HepG2 (cell line): Measurements from ENCODE around the gene ALPK3. TPM values are rescaled to one million over a fixed set of nuclear protein-coding genes. Genes with fewer than 3 reads are reported as not detected.

Experiments used
- ATAC-seq: fragments of 200-7000 bp; cut with Tn5 transposase; 3 replicates; pipeline ENCODE4 v1.9.1; 2020; ENCODE audit warnings: mild to moderate bottlenecking, moderate library complexity
- BruUV-seq: library from RNA; stranded (reverse); fragments of 400-500 nt; replicated peaks from 2 replicates; lab custom pipeline; 2021; lab: Mats Ljungman, UMichigan
- CTCF ChIA-PET: fragments of 300-600 bp; formaldehyde crosslinking; extraction: SDS; loops from one replicate; lab custom pipeline; 2021; ENCODE audit warnings: low total read pairs, inconsistent platforms, low intra/inter-chr PET ratio; lab: Yijun Ruan, JAX
- POLR2A ChIA-PET: fragments of 350-600 bp; sonication (Branson Sonifier 250); formaldehyde crosslinking; loops from one replicate; lab custom pipeline; 2020; ENCODE audit warnings: antibody characterized with exemption, inconsistent platforms; lab: Yijun Ruan, JAX
- DNase-seq: peaks from one replicate; pipeline ENCODE4 v3.0.0-alpha.2; 2015; ENCODE audit warnings: low spot score
- FAIRE-seq: peaks from 3 replicates; lab custom pipeline; 2011; peaks lifted over from hg19 to GRCh38; lab: Jason Lieb, UNC
- H2AFZ ChIP-seq: one replicate; pipeline ENCODE4 v1.6.1; 2011; ENCODE audit warnings: low read length, inconsistent platforms
- H3K27ac ChIP-seq: fragments of 300-600 bp; 3 replicates; pipeline ENCODE4 v1.8.0; 2011; ENCODE audit warnings: mixed run types, mild to moderate bottlenecking, mixed read lengths, low read length, inconsistent platforms; ENCODE audit not compliant: insufficient read depth; ENCODE audit errors: extremely low read length
- H3K27me3 ChIP-seq, 2 experiments: fragments of 200-600 bp in 1 of 2; 2 replicates in 1 of 2; 3 replicates in 1 of 2; pipeline versions ENCODE4 v1.6.0 to v1.8.0; 2011; ENCODE audit warnings: low read length in 2 of 2, mild to moderate bottlenecking in 2 of 2, moderate library complexity in 2 of 2, inconsistent platforms in 1 of 2; ENCODE audit not compliant: insufficient read depth in 2 of 2, control insufficient read depth in 1 of 2
- H3K36me3 ChIP-seq, 2 experiments: fragments of 200-600 bp in 1 of 2; replicated peaks in 1 of 2; 2 replicates in 1 of 2; 3 replicates in 1 of 2; pipeline versions ENCODE4 v1.5.1 to v1.8.0; 2011; ENCODE audit warnings: low read length in 2 of 2, inconsistent platforms in 1 of 2; ENCODE audit not compliant: insufficient read depth in 2 of 2, control insufficient read depth in 1 of 2
- H3K4me1 ChIP-seq: 2 replicates; pipeline ENCODE4 v1.5.1; 2012; ENCODE audit warnings: low read length, inconsistent platforms; ENCODE audit not compliant: insufficient read depth
- H3K4me2 ChIP-seq: 2 replicates; pipeline ENCODE4 v1.6.0; 2011; ENCODE audit warnings: low read depth, low read length, inconsistent platforms
- H3K4me3 ChIP-seq, 3 experiments: fragments of 200-600 bp in 1 of 3; sonication (generic), shearing (Covaris generic) in 1 of 3; replicated peaks in 1 of 3; 2 replicates each; pipeline ENCODE4 v1.5.1; 2011 to 2016; ENCODE audit warnings: low read length in 3 of 3, inconsistent platforms in 2 of 3, low read depth in 2 of 3, mild to moderate bottlenecking in 2 of 3, control low read depth in 1 of 3, mixed read lengths in 1 of 3; ENCODE audit not compliant: insufficient read depth in 1 of 3
- H3K79me2 ChIP-seq: one replicate; pipeline ENCODE4 v1.6.1; 2011; ENCODE audit warnings: low read length, inconsistent platforms; ENCODE audit not compliant: insufficient read depth
- H3K9ac ChIP-seq: 2 replicates; pipeline ENCODE4 v1.6.0; 2011; ENCODE audit warnings: mild to moderate bottlenecking, low read depth, low read length, inconsistent platforms; ENCODE audit not compliant: insufficient read depth
- H3K9me3 ChIP-seq: 2 replicates; pipeline ENCODE4 v1.5.1; 2012; ENCODE audit warnings: mild to moderate bottlenecking, low read length
- H4K20me1 ChIP-seq: 2 replicates; pipeline ENCODE4 v1.6.0; 2011; ENCODE audit warnings: inconsistent platforms, mild to moderate bottlenecking, low read length, moderate library complexity; ENCODE audit not compliant: insufficient read depth
- DR1 ChIP-seq: sonication (generic); formaldehyde crosslinking; IDR thresholded peaks from 2 replicates; pipeline ENCODE4 v1.8.0; 2021; ENCODE audit warnings: mild to moderate bottlenecking, missing genetic modification reagents, inconsistent platforms
- MLXIP ChIP-seq: sonication (generic); formaldehyde crosslinking; IDR thresholded peaks from 2 replicates; pipeline ENCODE4 v1.9.0; 2021; ENCODE audit warnings: missing genetic modification reagents, borderline replicate concordance
- MXD1 ChIP-seq: sonication (generic); formaldehyde crosslinking; IDR thresholded peaks from 2 replicates; pipeline ENCODE4 v1.4.0; 2020; ENCODE audit warnings: mild to moderate bottlenecking, missing genetic modification reagents
- MYC ChIP-seq: sonication (generic); formaldehyde crosslinking; IDR thresholded peaks from 2 replicates; pipeline ENCODE4 v1.9.0; 2021; ENCODE audit warnings: missing genetic modification reagents, borderline replicate concordance
- RAD51 ChIP-seq: fragments of 450-650 bp; IDR thresholded peaks from 2 replicates; pipeline ENCODE4 v1.6.1; 2016; ENCODE audit warnings: borderline replicate concordance
- SAFB2 ChIP-seq: sonication (generic); formaldehyde crosslinking; IDR thresholded peaks from 2 replicates; pipeline ENCODE4 v1.5.1; 2020; ENCODE audit warnings: missing genetic modification reagents, low read depth, mild to moderate bottlenecking, borderline replicate concordance
- SALL1 ChIP-seq: sonication (generic); formaldehyde crosslinking; IDR thresholded peaks from 2 replicates; pipeline ENCODE4 v1.8.0; 2022; ENCODE audit warnings: mild to moderate bottlenecking, missing genetic modification reagents
- SKI ChIP-seq: fragments of 450-650 bp; IDR thresholded peaks from one replicate; pipeline ENCODE4 v1.6.1; 2018; ENCODE audit warnings: mild to moderate bottlenecking; ENCODE audit not compliant: partially characterized antibody
- TBP ChIP-seq: sonication (generic); formaldehyde crosslinking; IDR thresholded peaks from 2 replicates; pipeline ENCODE4 v1.5.0; 2020; ENCODE audit warnings: missing genetic modification reagents
- TMF1 ChIP-seq: sonication (generic); formaldehyde crosslinking; IDR thresholded peaks from 2 replicates; pipeline ENCODE4 v1.8.1; 2022; ENCODE audit warnings: low read depth, missing genetic modification reagents
- ZNF263 ChIP-seq: sonication (generic); formaldehyde crosslinking; IDR thresholded peaks from 2 replicates; pipeline ENCODE4 v1.4.0; 2020; ENCODE audit warnings: missing genetic modification reagents
- ZNF589 ChIP-seq: sonication (generic); formaldehyde crosslinking; conservative IDR thresholded peaks from 2 replicates; pipeline ENCODE4 v1.8.0; 2022; ENCODE audit warnings: mild to moderate bottlenecking, moderate library complexity, missing genetic modification reagents
- ZNF709 ChIP-seq: sonication (generic); formaldehyde crosslinking; IDR thresholded peaks from 2 replicates; pipeline ENCODE4 v1.5.0; 2020; ENCODE audit warnings: mild to moderate bottlenecking, missing genetic modification reagents
- WGBS: methylation state at CpG from one replicate; pipeline ENCODE4 v1.1.6; 2017; ENCODE audit warnings: low lambda C conversion rate; 5-methylcytosine and 5-hydroxymethylcytosine counted together
- in situ Hi-C: cut with HindIII; loops from 2 replicates; pipeline ENCODE4 v1.10.0; 2017; ENCODE audit warnings: low pct_unique_long_range_greater_than_20kb; ENCODE audit not compliant: extremely low pct_ligation_motif_present
- intact Hi-C: fragments of 100-400 bp; cut with micrococcal nuclease; formaldehyde crosslinking; loops from one replicate; pipeline ENCODE4 v1.10.0; 2022; ENCODE audit not compliant: unreplicated experiment
- polyA plus RNA-seq, 8 experiments: library from polyadenylated mRNA; depleted of rRNA in 3 of 8; stranded (reverse) in 7 of 8; unstranded in 1 of 8; fragments of >200 nt; fragmentation: Illumina TruSeq in 4 of 8; extraction: Trizol in 4 of 8; gene quantifications; 2 replicates each; pipeline versions ENCODE4 v1.2.1 to v1.2.3, GENCODE V29; 2011 to 2016; ENCODE audit warnings: low read depth in 4 of 8, missing spikeins in 1 of 8, mixed read lengths in 1 of 8; ENCODE audit not compliant: insufficient read depth in 1 of 8
- total RNA-seq, 5 experiments: library from RNA; depleted of rRNA; stranded (reverse); fragments of >200 nt; fragmentation: Illumina TruSeq; extraction: Trizol; gene quantifications; 2 replicates each; pipeline ENCODE4 v1.2.3, GENCODE V29; 2016; ENCODE audit warnings: low read depth in 1 of 5

The ALPK3 gene
- total and polyA plus RNA-seq, 2 of the 13 experiments (the other 11 are each of a cell fraction or from before 2014, with no cell fraction given), result 0.04 to 0.42 TPM

GRCh38 chr15:84868037-84868880, 51.1 kb downstream of the ALPK3 start (continued):
- TF ChIP-seq TBP (no peak), ZNF589 (CRISPR knock-in tag) (no peak), MXD1 (CRISPR knock-in tag) (0 out of 2 replicates have a peak, but pooled peaks have one; percentile 31), TMF1 (no peak), MYC (CRISPR knock-in tag) (0 out of 2 replicates have a peak, but pooled peaks have one; percentile 22), SAFB2 (no peak), DR1 (CRISPR knock-in tag) (no peak), SKI (no peak), RAD51 (no peak), ZNF263 (CRISPR knock-in tag) (peak; percentile 42; the same call in 1 of the 2 replicates)

- TF ChIP-seq SALL1 (CRISPR knock-in tag) (peak; percentile 49), ZNF709 (no peak), MLXIP (CRISPR knock-in tag) (no peak)
- no peak for FAIRE-seq
- in situ Hi-C loops (no loop called here), intact Hi-C loops (no loop called here)
- Histone ChIP-seq H3K27ac (no peak overlapping the region), H3K4me2 (no peak overlapping the region; the same call in 1 of the 2 replicates), H3K4me1 (peaks cover 29% of the 10 kb centered on the region), H3K9ac (no peak overlapping the region), H3K27me3 (no peaks in the 10 kb centered on the region; a peak in 1 of 5 replicates), H2AFZ (no peak overlapping the region), H4K20me1 (no peaks in the 10 kb centered on the region), H3K36me3 (no peaks in the 10 kb centered on the region), H3K79me2 (no peaks in the 10 kb centered on the region), H3K4me3 (no peak overlapping the region), H3K9me3 (no peaks in the 10 kb centered on the region)
- BruUV-seq, result no TSS peak
- CTCF ChIA-PET, result no interaction called here
- POLR2A ChIA-PET, result no interaction called here
- peak; percentile 67 for ATAC-seq
- DNase-seq, result no peak
- no CpG with 5 or more reads among the region's 3 CpGs for WGBS
Observed at GRCh38 chr15:84869510-84869909, 52.4 kb downstream of the ALPK3 start.
